Aorta (tissue), 5 donors: ENCODE results near the gene FAT4. TPM values are rescaled to one million over a fixed set of nuclear protein-coding genes. Genes with fewer than 3 reads are reported as not detected.

Experiments used
- ATAC-seq: fragments of 200-7000 bp; cut with Tn5 transposase; one replicate; pipeline ENCODE4 v1.9.1; 2022; ENCODE audit warnings: moderate library complexity; ENCODE audit not compliant: low FRiP score
- DNase-seq, 2 donors: peaks; one replicate each; pipeline ENCODE4 v3.0.0-alpha.2; 2020
- H3K27ac ChIP-seq, 2 donors: one replicate each; pipeline ENCODE4 v1.5.1; 2013; ENCODE audit warnings: low read length in 2 of 2, mild to moderate bottlenecking in 2 of 2, moderate library complexity in 2 of 2, control low read depth in 1 of 2, inconsistent platforms in 1 of 2, low read depth in 1 of 2
- H3K27me3 ChIP-seq, 2 donors: one replicate each; pipeline ENCODE4 v1.6.1; 2013; ENCODE audit warnings: control low read depth in 1 of 2, low read length in 1 of 2, mild to moderate bottlenecking in 1 of 2, moderate library complexity in 1 of 2; ENCODE audit not compliant: insufficient read depth in 2 of 2, control insufficient read depth in 1 of 2
- H3K36me3 ChIP-seq, 2 donors: one replicate each; pipeline ENCODE4 v1.6.1; 2013; ENCODE audit warnings: control low read depth in 1 of 2, low read length in 1 of 2, mild to moderate bottlenecking in 1 of 2; ENCODE audit not compliant: insufficient read depth in 2 of 2, control insufficient read depth in 1 of 2
- H3K4me1 ChIP-seq, 2 donors: one replicate each; pipeline ENCODE4 v1.6.1; 2013; ENCODE audit warnings: low read length in 2 of 2, control low read depth in 1 of 2, mild to moderate bottlenecking in 1 of 2, moderate library complexity in 1 of 2; ENCODE audit not compliant: insufficient read depth in 2 of 2, control insufficient read depth in 1 of 2
- H3K4me3 ChIP-seq, 2 donors: one replicate each; pipeline ENCODE4 v1.5.1; 2013; ENCODE audit warnings: low read length in 2 of 2, control low read depth in 1 of 2, mild to moderate bottlenecking in 1 of 2
- H3K9me3 ChIP-seq: one replicate; pipeline ENCODE4 v1.6.1; 2013; ENCODE audit warnings: mild to moderate bottlenecking, low read length; ENCODE audit not compliant: control insufficient read depth
- WGBS, 2 donors: extraction: QIAGEN DNeasy Blood & Tissue Kit; methylation state at CpG; one replicate each; pipeline ENCODE4 v1.1.7; 2013; 5-methylcytosine and 5-hydroxymethylcytosine counted together
- intact Hi-C, 2 donors: fragments of 100-400 bp; cut with DNase I; formaldehyde crosslinking; loops; one replicate each; pipeline versions ENCODE4 v1.14.2 to v1.15.0; 2022
- polyA plus RNA-seq, 2 donors: library from polyadenylated mRNA; stranded (reverse); fragments of 200-250 nt; gene quantifications; one replicate each; pipeline ENCODE4 v1.2.3, GENCODE V29; 2013
- total RNA-seq, 2 donors: library from RNA; stranded (reverse); fragmentation: NEBNext Ultra II Directional; extraction: Animal tissue kit (Norgen Biotek cat#: 25700); gene quantifications; one replicate each; pipeline ENCODE4 v1.2.1, GENCODE V29; 2021
- donor health status: healthy with polysubstance abuse.
- donor health status: Bipolar disorder and iron deficiency.
- donor health status: DM: no; HTN: no; CAD: no.
- donor health status: DM: no; HTN: no; CAD: no.
- donor health status: DM: yes; HTN: yes; CAD: no.

The FAT4 gene
- total and polyA plus RNA-seq, 4 donors, result 0.88 to 48.0 (median 23.6) TPM

DNA sequence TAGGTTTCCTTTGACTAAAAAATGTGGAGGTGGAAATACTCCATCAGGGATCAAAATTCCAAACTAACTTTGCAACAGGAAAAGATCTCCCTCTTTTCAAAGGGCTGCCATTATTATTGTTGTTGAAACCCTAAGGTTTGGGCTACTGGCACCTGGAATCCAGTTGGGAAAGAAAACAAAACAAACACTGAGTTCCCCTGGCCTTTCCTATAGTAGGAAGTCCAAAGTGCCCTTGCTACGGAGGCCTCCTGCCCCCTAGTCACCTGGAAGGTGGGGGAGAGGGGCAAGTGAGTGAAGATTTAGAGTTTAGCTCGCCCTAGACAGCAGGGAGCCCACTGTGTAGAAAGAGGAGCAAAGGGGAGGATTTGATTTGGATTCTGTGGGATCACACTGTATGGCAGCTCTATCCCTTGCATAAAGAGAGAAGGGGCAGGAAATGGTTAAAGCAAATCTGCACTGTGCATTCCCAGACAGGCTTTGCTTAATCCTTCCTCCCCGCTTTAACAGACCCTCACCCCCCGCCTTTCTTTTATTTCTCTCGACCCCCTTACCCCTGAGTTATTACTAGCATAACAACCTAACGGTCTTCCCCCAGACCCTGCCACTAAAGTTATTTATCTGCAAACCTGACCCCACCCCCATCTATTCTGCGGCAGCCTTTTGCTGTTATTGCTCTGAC lies 627 bp upstream of the FAT4 start:
- H3K36me3 ChIP-seq, result peaks cover 0 to 2% of the 10 kb centered on the region in 2 donors
- peak overlapping the region in 1 of 2 donors; percentile 21 for H3K4me3 ChIP-seq
- peaks cover 2% of the 10 kb centered on the region for H3K9me3 ChIP-seq
- peaks cover 6 to 8% of the 10 kb centered on the region in 2 donors for H3K4me1 ChIP-seq
- peak overlapping the region in 1 of 2 donors; percentile 43 for H3K27ac ChIP-seq
- intact Hi-C loops, result loop anchor here (2.0 to 10.0 kb wide), 4 partner anchors 171 to 1291 kb away; no protein-coding TSS in a partner anchor
- ATAC-seq (peak; percentile 2), DNase-seq (no peak)
- H3K27me3 ChIP-seq, result no peaks in the 10 kb centered on the region
- WGBS, 2 donors, result 5 to 8% methylated on average over 7 of the region's 7 CpGs

- H3K4me3 ChIP-seq, result peak overlapping the region; percentile 50 to 72
- ATAC-seq, result peak; percentile 78
- peaks cover 8 to 13% of the 10 kb centered on the region in 2 donors for H3K4me1 ChIP-seq
- intact Hi-C loops, result loop anchor here (5.0 to 10.0 kb wide), 5 partner anchors 52 to 1289 kb away; no protein-coding TSS in a partner anchor
- 0 to 1% methylated on average over 49 to 51 of the region's 51 CpGs for WGBS, 2 donors
- H3K36me3 ChIP-seq, result peaks cover 0 to 2% of the 10 kb centered on the region in 2 donors
- no peaks in the 10 kb centered on the region for H3K9me3 ChIP-seq
- peak; percentile 68 to 87 for DNase-seq
- H3K27ac ChIP-seq, result peak overlapping the region; percentile 17 to 77
- H3K27me3 ChIP-seq, result no peaks in the 10 kb centered on the region
Measured at GRCh38 chr4:125315576-125316400, 1.0 kb downstream of the FAT4 start.

DNA sequence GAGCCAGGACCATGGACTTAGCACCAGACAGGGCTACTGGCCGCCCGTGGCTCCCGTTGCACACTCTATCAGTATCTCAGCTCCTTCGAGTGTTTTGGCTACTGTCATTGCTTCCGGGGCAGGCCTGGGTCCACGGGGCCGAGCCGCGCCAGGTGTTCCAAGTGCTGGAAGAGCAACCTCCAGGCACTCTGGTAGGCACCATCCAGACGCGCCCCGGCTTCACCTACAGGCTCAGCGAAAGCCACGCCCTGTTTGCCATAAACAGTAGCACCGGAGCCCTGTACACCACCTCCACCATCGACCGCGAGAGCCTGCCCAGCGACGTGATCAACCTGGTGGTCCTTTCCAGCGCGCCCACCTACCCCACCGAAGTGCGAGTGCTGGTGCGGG lies 1.6 kb downstream of the FAT4 start:
- ATAC-seq (peak; percentile 1), DNase-seq (peak; percentile 62 to 81)
- Histone ChIP-seq H3K4me3 (peak overlapping the region; percentile 50 to 72), H3K4me1 (peaks cover 8 to 13% of the 10 kb centered on the region in 2 donors), H3K36me3 (peaks cover 0 to 2% of the 10 kb centered on the region in 2 donors), H3K27ac (no peak overlapping the region), H3K27me3 (no peaks in the 10 kb centered on the region), H3K9me3 (no peaks in the 10 kb centered on the region)
- WGBS, 2 donors, result 1% methylated on average over 25 of the region's 25 CpGs
- intact Hi-C loops, result loop anchor here (5.0 to 10.0 kb wide), 5 partner anchors 51 to 1288 kb away; no protein-coding TSS in a partner anchor

DNA sequence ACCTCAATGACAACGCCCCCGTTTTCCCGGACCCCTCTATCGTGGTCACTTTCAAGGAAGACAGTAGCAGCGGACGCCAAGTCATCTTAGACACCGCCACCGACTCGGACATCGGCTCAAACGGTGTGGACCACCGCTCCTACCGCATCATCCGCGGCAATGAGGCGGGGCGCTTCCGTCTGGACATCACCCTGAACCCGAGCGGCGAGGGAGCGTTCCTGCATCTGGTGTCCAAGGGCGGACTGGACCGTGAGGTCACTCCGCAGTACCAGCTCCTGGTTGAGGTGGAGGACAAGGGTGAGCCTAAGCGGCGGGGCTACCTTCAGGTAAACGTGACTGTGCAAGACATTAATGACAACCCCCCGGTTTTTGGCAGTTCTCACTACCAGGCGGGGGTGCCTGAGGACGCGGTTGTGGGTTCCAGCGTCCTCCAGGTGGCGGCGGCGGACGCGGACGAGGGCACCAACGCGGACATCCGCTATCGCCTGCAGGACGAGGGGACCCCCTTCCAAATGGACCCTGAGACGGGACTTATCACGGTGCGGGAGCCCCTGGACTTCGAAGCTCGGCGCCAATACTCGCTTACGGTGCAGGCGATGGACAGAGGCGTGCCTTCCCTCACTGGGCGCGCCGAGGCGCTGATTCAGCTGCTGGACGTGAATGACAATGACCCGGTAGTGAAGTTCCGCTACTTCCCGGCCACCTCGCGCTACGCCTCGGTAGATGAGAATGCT lies 2.2 kb downstream of the FAT4 start:
- ATAC-seq (peak; percentile 33), DNase-seq (peak; percentile 64 to 84)
- intact Hi-C loops, result loop anchor here (5.0 to 10.0 kb wide), 5 partner anchors 50 to 1288 kb away; no protein-coding TSS in a partner anchor
- Histone ChIP-seq H3K9me3 (no peaks in the 10 kb centered on the region), H3K27me3 (no peaks in the 10 kb centered on the region), H3K27ac (no peak overlapping the region), H3K4me3 (peak overlapping the region; percentile 50 to 72), H3K36me3 (peaks cover 0 to 2% of the 10 kb centered on the region in 2 donors), H3K4me1 (peaks cover 8 to 13% of the 10 kb centered on the region in 2 donors)
- WGBS, 2 donors, result 0 to 1% methylated on average over 66 of the region's 66 CpGs

GRCh38 chr4:125317525-125317877 lies 2.7 kb downstream of the FAT4 start:
- no peaks in the 10 kb centered on the region for H3K27me3 ChIP-seq
- H3K36me3 ChIP-seq, result peaks cover 0 to 2% of the 10 kb centered on the region in 2 donors
- 7 to 9% methylated on average over 23 of the region's 23 CpGs for WGBS, 2 donors
- H3K9me3 ChIP-seq, result no peaks in the 10 kb centered on the region
- peaks cover 8 to 13% of the 10 kb centered on the region in 2 donors for H3K4me1 ChIP-seq
- ATAC-seq (no peak), DNase-seq (peak; percentile 61 to 85)
- intact Hi-C loops, result loop anchor here (5.0 to 10.0 kb wide), 5 partner anchors 50 to 1287 kb away; no protein-coding TSS in a partner anchor
- no peak overlapping the region for H3K27ac ChIP-seq
- peak overlapping the region; percentile 50 to 72 for H3K4me3 ChIP-seq

GRCh38 chr4:125319311-125319710 lies 4.6 kb downstream of the FAT4 start:
- no peak for ATAC-seq
- H3K4me3 ChIP-seq, result no peak overlapping the region
- H3K27ac ChIP-seq, result no peak overlapping the region
- intact Hi-C loops, result loop anchor here (5.0 to 10.0 kb wide), 5 partner anchors 48 to 1285 kb away; no protein-coding TSS in a partner anchor
- DNase-seq, result no peak
- 60 to 65% methylated on average over 2 of the region's 2 CpGs for WGBS, 2 donors
- H3K27me3 ChIP-seq, result no peaks in the 10 kb centered on the region
- H3K9me3 ChIP-seq, result no peaks in the 10 kb centered on the region
- peaks cover 0 to 2% of the 10 kb centered on the region in 2 donors for H3K36me3 ChIP-seq
- H3K4me1 ChIP-seq, result peaks cover 10 to 13% of the 10 kb centered on the region in 2 donors

DNA sequence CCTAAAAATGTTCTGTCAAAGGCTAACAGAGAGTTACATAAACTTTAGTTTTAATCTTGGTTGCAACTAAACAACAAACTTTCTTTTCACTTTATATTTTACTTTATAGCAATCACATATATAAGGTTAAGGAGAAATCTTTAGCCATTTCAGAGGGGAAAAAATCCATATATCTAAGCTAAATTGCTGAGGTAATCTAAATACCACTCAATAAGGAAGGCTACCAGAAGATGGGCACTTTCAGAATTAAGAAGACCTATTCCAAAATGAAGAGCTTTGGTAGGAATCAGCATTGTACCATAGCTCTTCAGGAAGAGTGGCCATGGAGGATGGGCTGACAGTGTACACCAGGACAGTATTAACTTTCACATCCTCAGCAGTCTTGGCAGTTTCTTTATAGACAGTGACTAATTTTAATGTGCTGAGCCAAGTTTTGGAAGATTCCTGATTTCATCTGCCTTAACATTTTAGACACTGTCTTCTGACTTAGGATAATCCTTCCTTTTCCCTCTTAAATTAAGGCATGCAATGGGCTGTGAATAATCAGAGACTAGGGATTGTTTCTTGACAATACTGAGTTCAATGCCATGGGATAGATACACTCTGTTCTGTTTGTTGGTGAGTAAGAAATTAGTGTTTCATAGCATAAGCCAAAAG lies 7.1 kb downstream of the FAT4 start:
- ATAC-seq (peak; percentile 44), DNase-seq (no peak)
- Histone ChIP-seq H3K4me3 (peak overlapping the region; percentile 51 to 72), H3K9me3 (no peaks in the 10 kb centered on the region), H3K36me3 (peaks cover 0 to 2% of the 10 kb centered on the region in 2 donors), H3K27me3 (no peaks in the 10 kb centered on the region), H3K4me1 (peaks cover 10 to 13% of the 10 kb centered on the region in 2 donors), H3K27ac (no peak overlapping the region)
- intact Hi-C loops, result no loop called here

DNA sequence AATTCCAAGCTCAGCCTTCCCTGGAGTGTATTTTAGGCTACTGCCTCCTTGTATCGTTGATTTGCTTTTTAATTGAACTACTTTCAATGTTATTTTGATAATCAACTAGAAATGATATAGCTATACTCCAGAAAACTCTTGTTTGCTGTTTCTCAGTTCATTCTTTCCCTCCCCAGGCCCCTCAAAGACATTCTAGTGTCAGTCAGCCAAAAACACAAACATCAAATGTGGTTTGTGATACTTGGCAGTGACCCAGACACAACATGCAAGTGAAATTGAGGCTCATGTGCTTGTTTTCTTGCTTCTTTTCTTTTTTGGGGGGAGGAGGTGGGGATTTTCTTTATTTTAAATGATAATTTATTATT lies 7.6 kb downstream of the FAT4 start:
- intact Hi-C loops, result no loop called here
- Histone ChIP-seq H3K36me3 (peaks cover 0 to 2% of the 10 kb centered on the region in 2 donors), H3K9me3 (no peaks in the 10 kb centered on the region), H3K27me3 (no peaks in the 10 kb centered on the region), H3K4me3 (peak overlapping the region; percentile 51 to 72), H3K27ac (no peak overlapping the region), H3K4me1 (peaks cover 10 to 13% of the 10 kb centered on the region in 2 donors)
- ATAC-seq (peak; percentile 4), DNase-seq (no peak)
- 6 to 9% methylated on average over 1 of the region's 1 CpG for WGBS, 2 donors
